Activated naive CD8-positive, alpha-beta T cell treated with anti-CD3 and anti-CD28 coated beads for 36 hours (primary cell): ENCODE data around the gene ARRDC3. TPM values are rescaled to one million over a fixed set of nuclear protein-coding genes. Genes with fewer than 3 reads are reported as not detected.

Experiments used
- DNase-seq: peaks from one replicate; pipeline ENCODE4 v3.0.0; 2021
- H3K27ac Mint-ChIP-seq: one replicate; pipeline ENCODE4 v1.8.0; 2022; ENCODE audit warnings: mild to moderate bottlenecking, moderate library complexity, mixed read lengths
- H3K27me3 Mint-ChIP-seq: one replicate; pipeline ENCODE4 v1.8.0; 2022; ENCODE audit warnings: mild to moderate bottlenecking, mixed read lengths
- H3K36me3 Mint-ChIP-seq: one replicate; pipeline ENCODE4 v1.8.0; 2021; ENCODE audit warnings: mild to moderate bottlenecking, mixed read lengths
- H3K4me1 Mint-ChIP-seq: one replicate; pipeline ENCODE4 v1.8.0; 2021; ENCODE audit warnings: mixed read lengths
- H3K4me3 Mint-ChIP-seq: one replicate; pipeline ENCODE4 v1.8.0; 2022; ENCODE audit warnings: mild to moderate bottlenecking, moderate library complexity, mixed read lengths
- H3K9me3 Mint-ChIP-seq: one replicate; pipeline ENCODE4 v1.8.0; 2022; ENCODE audit warnings: mixed read lengths
- total RNA-seq, 2 experiments: library from RNA; stranded (reverse); gene quantifications; one replicate each; pipeline ENCODE4 v1.2.3, GENCODE V29; 2021

Gene ARRDC3, protein sequence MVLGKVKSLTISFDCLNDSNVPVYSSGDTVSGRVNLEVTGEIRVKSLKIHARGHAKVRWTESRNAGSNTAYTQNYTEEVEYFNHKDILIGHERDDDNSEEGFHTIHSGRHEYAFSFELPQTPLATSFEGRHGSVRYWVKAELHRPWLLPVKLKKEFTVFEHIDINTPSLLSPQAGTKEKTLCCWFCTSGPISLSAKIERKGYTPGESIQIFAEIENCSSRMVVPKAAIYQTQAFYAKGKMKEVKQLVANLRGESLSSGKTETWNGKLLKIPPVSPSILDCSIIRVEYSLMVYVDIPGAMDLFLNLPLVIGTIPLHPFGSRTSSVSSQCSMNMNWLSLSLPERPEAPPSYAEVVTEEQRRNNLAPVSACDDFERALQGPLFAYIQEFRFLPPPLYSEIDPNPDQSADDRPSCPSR
- total RNA-seq: 10 to 100 TPM; 19.4 to 19.6 TPM

DNA sequence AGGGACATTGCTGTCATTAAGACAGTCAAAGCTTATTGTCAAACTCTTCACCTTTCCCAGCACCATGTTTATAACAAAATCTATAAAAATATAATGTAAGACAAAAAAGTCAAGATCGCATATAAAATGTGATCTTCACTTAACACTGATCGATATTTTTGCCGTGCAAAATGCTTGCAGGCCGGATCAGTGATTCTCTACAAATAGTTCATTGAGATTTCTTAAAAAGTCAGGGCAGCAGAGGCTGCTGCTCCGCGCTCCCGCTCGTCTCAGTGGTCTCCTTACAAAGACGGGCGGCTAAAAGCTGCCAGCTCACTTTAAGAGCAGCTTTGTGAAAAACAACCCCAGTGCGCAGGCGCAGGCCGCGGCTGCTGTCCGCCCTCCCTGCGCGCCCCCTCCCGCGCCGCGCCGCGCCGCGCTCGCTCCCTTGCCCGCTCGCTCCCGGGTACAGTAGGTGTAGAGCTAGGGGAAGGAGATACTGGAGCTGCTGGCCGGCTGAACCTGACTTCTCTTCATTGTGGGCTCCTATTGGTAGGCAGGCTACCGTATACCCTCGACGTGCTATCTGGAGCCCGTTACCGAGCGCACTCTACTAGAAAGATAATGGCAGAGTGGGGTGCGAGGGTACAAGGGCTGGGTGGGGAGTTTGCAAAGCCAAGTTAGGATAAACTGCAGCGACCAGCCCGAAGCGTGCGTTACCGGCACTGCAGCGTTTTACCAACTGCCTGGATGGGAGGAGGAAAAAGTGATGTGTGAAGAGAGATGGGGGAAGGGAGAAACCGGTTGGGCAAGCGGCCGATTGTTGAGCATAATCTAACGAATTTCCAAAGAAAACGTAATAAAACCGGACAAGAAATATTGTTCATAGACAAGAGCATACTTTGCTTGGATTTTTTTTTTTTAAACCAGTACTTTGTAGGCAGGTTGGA lies at the start of gene ARRDC3:
Gene ARRDC3 (minus strand): TSS at position 291 of the 929 bp plus-strand sequence. CDS start 225 bp downstream, at position 66.
- Mint-ChIP-seq H3K9me3 (no peaks in the 10 kb centered on the region), H3K4me1 (peaks cover 15% of the 10 kb centered on the region), H3K27me3 (no peaks in the 10 kb centered on the region), H3K27ac (peak within 1 kb of the TSS; percentile 98), H3K4me3 (peak within 1 kb of the TSS; percentile 96), H3K36me3 (peaks cover 16% of the 10 kb centered on the region)
- peak; percentile 97 for DNase-seq

- Mint-ChIP-seq H3K36me3 (peaks cover 5% of the 10 kb centered on the region), H3K27ac (no peak overlapping the region), H3K27me3 (no peaks in the 10 kb centered on the region), H3K4me3 (no peak overlapping the region), H3K9me3 (peaks cover 15% of the 10 kb centered on the region), H3K4me1 (peaks cover 26% of the 10 kb centered on the region)
- DNase-seq: no peak
Observed at GRCh38 chr5:91430949-91431348, 47.8 kb upstream of the ARRDC3 start.

DNA sequence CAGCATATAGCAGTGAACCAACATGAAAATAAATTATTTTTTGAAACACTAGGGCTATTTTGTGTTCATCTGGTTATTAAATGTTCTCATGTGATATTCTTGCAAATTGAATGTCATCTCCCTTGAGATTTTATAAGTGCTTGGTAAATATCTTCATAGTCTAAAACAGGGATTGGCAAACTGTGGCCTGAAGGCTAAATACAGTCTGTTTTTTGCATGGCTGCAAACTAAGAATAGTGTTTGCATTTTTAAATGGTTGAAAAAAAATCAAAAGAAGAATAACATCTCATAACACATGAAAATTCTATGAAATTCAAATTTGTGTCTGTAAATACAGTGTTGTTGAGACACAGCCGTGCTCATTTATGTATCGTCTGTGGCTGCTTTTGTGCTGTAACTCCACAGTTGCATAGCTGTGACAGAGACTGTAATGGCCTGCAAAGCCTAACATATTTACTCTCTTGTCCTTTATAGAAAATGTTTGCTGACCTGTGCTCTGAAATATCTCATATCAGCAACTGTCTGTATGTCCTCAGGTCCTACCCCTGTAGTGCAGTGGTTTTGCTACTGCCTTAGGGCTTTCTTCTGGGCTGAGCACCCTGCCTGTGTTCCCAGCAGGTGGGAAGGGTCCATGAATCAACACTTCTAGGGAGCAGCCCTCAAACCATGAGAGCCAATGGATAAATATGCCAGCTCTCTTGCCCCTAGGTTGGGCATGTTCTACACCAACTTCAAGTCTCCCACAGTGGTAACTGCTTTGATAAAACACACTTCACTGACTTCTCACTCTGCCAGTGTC lies 41.7 kb upstream of the ARRDC3 start:
- Mint-ChIP-seq H3K27ac (no peak overlapping the region), H3K27me3 (no peaks in the 10 kb centered on the region), H3K4me3 (no peak overlapping the region), H3K36me3 (no peaks in the 10 kb centered on the region), H3K9me3 (peaks cover 8% of the 10 kb centered on the region), H3K4me1 (peaks cover 19% of the 10 kb centered on the region)
- no peak for DNase-seq

- peaks cover 21% of the 10 kb centered on the region for H3K4me1 Mint-ChIP-seq
- peaks cover 2% of the 10 kb centered on the region for H3K9me3 Mint-ChIP-seq
- H3K36me3 Mint-ChIP-seq: no peaks in the 10 kb centered on the region
- no peak overlapping the region for H3K4me3 Mint-ChIP-seq
- no peaks in the 10 kb centered on the region for H3K27me3 Mint-ChIP-seq
- DNase-seq: no peak
- H3K27ac Mint-ChIP-seq: no peak overlapping the region
Observed at GRCh38 chr5:91423871-91424270, 40.8 kb upstream of the ARRDC3 start.

- no peak overlapping the region for H3K4me3 Mint-ChIP-seq
- no peaks in the 10 kb centered on the region for H3K27me3 Mint-ChIP-seq
- DNase-seq: no peak
- H3K4me1 Mint-ChIP-seq: peaks cover 18% of the 10 kb centered on the region
- H3K36me3 Mint-ChIP-seq: no peaks in the 10 kb centered on the region
- peaks cover 2% of the 10 kb centered on the region for H3K9me3 Mint-ChIP-seq
- H3K27ac Mint-ChIP-seq: no peak overlapping the region
Observed at GRCh38 chr5:91420879-91421278, 37.8 kb upstream of the ARRDC3 start.

DNA sequence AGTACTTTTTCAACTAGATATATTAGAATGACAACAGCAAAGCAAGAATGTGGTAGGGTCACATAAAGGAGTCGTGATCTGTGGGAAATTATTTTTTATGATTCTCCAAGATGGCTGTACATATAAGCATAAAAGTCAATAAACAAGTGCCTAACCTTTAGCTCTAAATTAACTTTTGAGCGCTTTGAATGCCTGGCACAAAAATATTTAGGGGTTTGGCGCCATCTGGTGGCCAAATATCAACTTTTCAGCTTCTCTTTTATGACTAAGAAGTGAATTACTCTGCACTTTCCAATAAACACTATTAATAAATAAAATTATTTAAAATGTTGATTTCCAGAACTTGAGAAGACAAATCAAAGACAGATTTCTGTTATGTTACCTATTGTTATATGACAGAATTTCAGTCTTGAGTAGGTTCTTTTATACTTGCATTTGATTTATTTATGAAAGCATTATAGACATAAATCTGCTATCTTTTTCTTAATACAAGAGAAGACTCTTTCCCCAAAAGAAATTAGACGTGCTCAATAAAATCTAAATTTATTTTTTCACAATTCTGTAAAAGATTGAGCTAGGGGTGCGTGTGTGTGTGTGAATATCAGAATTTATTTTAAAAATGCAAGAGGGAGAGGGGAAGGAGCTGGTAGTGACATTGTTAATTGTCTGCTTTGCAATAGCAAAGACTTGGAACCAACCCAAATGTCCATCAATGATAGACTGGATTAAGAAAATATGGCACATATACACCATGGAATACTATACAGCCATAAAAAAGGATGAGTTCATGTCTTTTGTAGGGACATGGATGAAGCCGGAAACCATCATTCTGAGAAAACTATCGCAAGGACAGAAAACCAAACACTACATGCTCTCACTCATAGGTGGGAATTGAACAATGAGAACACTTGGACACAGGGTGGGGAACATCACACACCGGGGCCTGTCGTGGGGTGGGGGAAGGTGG lies 36.7 kb upstream of the ARRDC3 start:
- Mint-ChIP-seq H3K27ac (no peak overlapping the region), H3K4me1 (peaks cover 21% of the 10 kb centered on the region)

GRCh38 chr5:91419136-91419535 lies 36.0 kb upstream of the ARRDC3 start:
- DNase-seq: no peak
- H3K4me1 Mint-ChIP-seq: peaks cover 21% of the 10 kb centered on the region
- H3K9me3 Mint-ChIP-seq: peaks cover 2% of the 10 kb centered on the region
- no peak overlapping the region for H3K27ac Mint-ChIP-seq
- H3K27me3 Mint-ChIP-seq: no peaks in the 10 kb centered on the region
- no peak overlapping the region for H3K4me3 Mint-ChIP-seq
- no peaks in the 10 kb centered on the region for H3K36me3 Mint-ChIP-seq

More for the DNA sequence above, 36.7 kb upstream of the ARRDC3 start:
- no peaks in the 10 kb centered on the region for H3K27me3 Mint-ChIP-seq
- H3K9me3 Mint-ChIP-seq: peaks cover 2% of the 10 kb centered on the region
- no peak overlapping the region for H3K4me3 Mint-ChIP-seq
- H3K36me3 Mint-ChIP-seq: no peaks in the 10 kb centered on the region
- peak; percentile 47 for DNase-seq

DNA sequence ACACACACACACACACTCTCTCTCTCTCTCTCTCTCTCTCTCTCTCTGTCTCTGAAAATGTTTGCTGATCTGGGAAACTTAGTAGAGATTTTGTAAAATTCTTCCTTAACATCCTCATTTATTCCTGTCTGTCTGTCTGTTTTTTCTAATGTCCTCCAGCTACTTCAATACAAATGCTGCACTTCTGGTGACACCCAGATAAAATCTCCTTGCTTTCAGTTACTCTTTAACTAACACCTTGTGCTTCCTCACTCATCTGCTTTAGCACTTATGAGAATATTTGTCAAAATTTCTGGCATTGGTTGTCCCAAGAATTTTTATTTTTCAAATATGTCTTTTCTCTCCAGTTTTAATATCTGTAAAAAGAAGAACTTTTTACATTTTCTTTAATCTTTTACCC lies 35.0 kb upstream of the ARRDC3 start:
- DNase-seq: no peak
- Mint-ChIP-seq H3K9me3 (peaks cover 2% of the 10 kb centered on the region), H3K4me3 (no peak overlapping the region), H3K36me3 (no peaks in the 10 kb centered on the region), H3K27ac (no peak overlapping the region), H3K4me1 (peaks cover 21% of the 10 kb centered on the region), H3K27me3 (no peaks in the 10 kb centered on the region)

- H3K9me3 Mint-ChIP-seq: peaks cover 2% of the 10 kb centered on the region
- DNase-seq: no peak
- H3K27ac Mint-ChIP-seq: no peak overlapping the region
- no peaks in the 10 kb centered on the region for H3K36me3 Mint-ChIP-seq
- no peaks in the 10 kb centered on the region for H3K27me3 Mint-ChIP-seq
- H3K4me1 Mint-ChIP-seq: peaks cover 14% of the 10 kb centered on the region
- no peak overlapping the region for H3K4me3 Mint-ChIP-seq
Observed at GRCh38 chr5:91417219-91417618, 34.1 kb upstream of the ARRDC3 start.

GRCh38 chr5:91416491-91416890 lies 33.4 kb upstream of the ARRDC3 start:
- Mint-ChIP-seq H3K27ac (no peak overlapping the region), H3K4me1 (peaks cover 8% of the 10 kb centered on the region), H3K36me3 (no peaks in the 10 kb centered on the region), H3K4me3 (no peak overlapping the region), H3K27me3 (no peaks in the 10 kb centered on the region), H3K9me3 (peaks cover 2% of the 10 kb centered on the region)
- DNase-seq: no peak

- DNase-seq: no peak
- Mint-ChIP-seq H3K27me3 (no peaks in the 10 kb centered on the region), H3K9me3 (no peaks in the 10 kb centered on the region), H3K4me1 (no peaks in the 10 kb centered on the region), H3K4me3 (no peak overlapping the region), H3K36me3 (no peaks in the 10 kb centered on the region), H3K27ac (no peak overlapping the region)
Observed at GRCh38 chr5:91409304-91409703, 26.2 kb upstream of the ARRDC3 start.

DNA sequence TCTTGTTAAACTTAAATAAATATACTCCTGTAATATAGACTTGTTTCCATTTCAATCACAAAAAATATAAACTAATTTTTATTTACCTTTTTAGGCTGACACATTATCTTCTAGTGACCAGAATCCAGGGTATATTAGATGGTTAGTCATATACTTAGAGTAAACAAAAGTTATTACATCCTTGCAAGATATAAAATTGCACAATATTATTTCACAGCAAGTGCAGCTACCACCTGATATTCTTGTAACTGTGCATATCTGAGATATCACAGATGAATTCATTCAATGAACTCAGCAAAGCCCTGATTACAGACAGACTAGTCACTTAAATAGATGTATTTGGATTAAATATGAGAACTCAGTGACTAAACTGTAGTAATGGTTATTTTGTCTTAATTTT lies 25.6 kb upstream of the ARRDC3 start:
- Mint-ChIP-seq H3K4me3 (no peak overlapping the region), H3K36me3 (no peaks in the 10 kb centered on the region), H3K9me3 (no peaks in the 10 kb centered on the region), H3K27me3 (no peaks in the 10 kb centered on the region), H3K4me1 (no peaks in the 10 kb centered on the region), H3K27ac (no peak overlapping the region)
- no peak for DNase-seq

- H3K36me3 Mint-ChIP-seq: no peaks in the 10 kb centered on the region
- no peak overlapping the region for H3K27ac Mint-ChIP-seq
- H3K4me1 Mint-ChIP-seq: no peaks in the 10 kb centered on the region
- H3K27me3 Mint-ChIP-seq: no peaks in the 10 kb centered on the region
- DNase-seq: no peak
- no peaks in the 10 kb centered on the region for H3K9me3 Mint-ChIP-seq
- H3K4me3 Mint-ChIP-seq: no peak overlapping the region
Observed at GRCh38 chr5:91407204-91407603, 24.1 kb upstream of the ARRDC3 start.

- Mint-ChIP-seq H3K27ac (no peak overlapping the region), H3K4me3 (no peak overlapping the region), H3K9me3 (no peaks in the 10 kb centered on the region), H3K36me3 (peaks cover 2% of the 10 kb centered on the region), H3K4me1 (no peaks in the 10 kb centered on the region), H3K27me3 (peaks cover 3% of the 10 kb centered on the region)
- no peak for DNase-seq
Observed at GRCh38 chr5:91403438-91403837, 20.3 kb upstream of the ARRDC3 start.
